ENCODE data around the gene GAGE12D. TPM values are rescaled to one million over a fixed set of nuclear protein-coding genes. Genes with fewer than 3 reads are reported as not detected.

GAGE12D gene
- total RNA-seq, 4 donors from 2014 or later = not detected

Small RNAs within 50 kb of the gene (small RNA-seq; reads per million reads assigned to genes)
- gene GAGE12B = 0 reads per million in 4 donors

Other genes with a start within 250 kb of the GAGE12D start
- not detected for gene GAGE10, start 238.1 kb upstream of the GAGE12D start, total RNA-seq
- not detected for gene GAGE12J, start 219.7 kb upstream of the GAGE12D start, total RNA-seq
- gene GAGE13, start 210.2 kb upstream of the GAGE12D start, total RNA-seq = not detected
- gene GAGE12C, start 9.6 kb upstream of the GAGE12D start, total RNA-seq = not detected
- not detected for gene GAGE12E, start 9.6 kb downstream of the GAGE12D start, total RNA-seq
- not detected for gene GAGE12F, start 19.1 kb downstream of the GAGE12D start, total RNA-seq
- gene GAGE12G, start 28.7 kb downstream of the GAGE12D start, total RNA-seq = not detected
- gene GAGE12H, start 38.2 kb downstream of the GAGE12D start, total RNA-seq = not detected
- not detected for gene GAGE2A, start 47.8 kb downstream of the GAGE12D start, total RNA-seq
- not detected for gene GAGE1, start 57.3 kb downstream of the GAGE12D start, total RNA-seq
- gene PAGE1, start 154.3 kb downstream of the GAGE12D start, total RNA-seq = not detected

Measured in esophagus squamous epithelium (tissue), 4 donors.